NCI-H2107 treated with DMSO at 0.1 percent for 48 hours (cell line): ENCODE measurements around the gene ZCCHC24.

Experiments used
- DNase-seq: peaks from one replicate; lab custom pipeline; 2025; ENCODE audit not compliant: unreplicated experiment; lab: John Stamatoyannopoulos, UW

ZCCHC24 gene

DNA sequence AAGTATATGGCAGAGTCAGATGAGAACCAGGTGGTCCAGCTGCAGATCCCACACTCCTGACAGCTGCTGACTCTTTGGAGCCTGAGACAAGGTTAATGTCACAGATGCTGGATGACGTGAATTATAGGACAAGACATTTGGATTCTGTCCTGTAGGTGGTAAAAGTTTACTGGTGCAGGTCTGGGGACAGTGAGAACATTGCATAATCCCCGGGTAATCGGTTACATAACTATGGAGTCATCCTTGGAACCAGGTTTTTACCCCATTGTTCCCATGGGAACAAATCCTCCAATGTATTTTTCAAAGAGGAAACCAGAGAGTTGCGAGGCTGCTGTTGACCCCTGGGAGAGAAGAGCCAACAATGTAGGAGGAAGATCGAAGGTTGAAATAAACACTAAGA, 27.5 kb upstream of the ZCCHC24 start:
- DNase-seq: no peak

DNA sequence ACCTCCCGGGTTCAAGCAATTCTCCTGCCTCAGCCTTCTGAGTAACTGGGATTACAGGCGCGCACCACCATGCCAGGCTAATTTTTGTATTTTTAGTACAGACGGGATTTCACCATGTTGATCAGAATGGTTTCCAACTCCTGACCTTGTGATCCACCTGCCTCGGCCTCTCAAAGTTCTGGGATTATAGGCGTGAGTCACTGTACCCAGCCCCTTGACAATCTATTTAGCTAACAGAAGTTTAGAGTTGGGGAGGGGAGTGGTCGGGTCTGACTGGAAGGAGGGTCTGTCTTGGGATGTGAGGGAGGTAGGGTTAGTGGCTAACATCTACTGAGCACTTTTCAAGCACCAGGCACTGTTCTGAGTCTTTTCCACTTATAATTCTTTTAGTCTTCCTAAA, 27.0 kb upstream of the ZCCHC24 start:
- DNase-seq: no peak

DNA sequence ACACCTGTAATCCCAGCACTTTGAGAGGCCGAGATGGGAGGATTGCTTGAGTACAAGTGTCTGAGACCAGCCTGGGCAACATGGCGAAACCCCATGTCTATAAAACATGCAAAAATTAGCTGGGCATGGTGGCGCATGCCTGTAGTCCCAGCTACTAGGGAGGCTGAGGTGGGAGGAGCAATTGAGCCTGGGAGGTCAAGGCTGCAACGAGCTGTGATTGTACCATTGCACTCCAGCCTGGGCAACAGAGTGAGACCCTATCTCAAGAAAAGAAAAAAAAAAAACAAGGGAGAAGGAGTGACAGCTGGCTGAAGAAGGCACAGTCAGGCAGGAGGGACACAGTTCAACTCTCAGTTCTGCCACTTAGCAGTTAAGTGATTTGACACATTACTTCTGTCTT, 26.4 kb upstream of the ZCCHC24 start:
- no peak for DNase-seq

DNA sequence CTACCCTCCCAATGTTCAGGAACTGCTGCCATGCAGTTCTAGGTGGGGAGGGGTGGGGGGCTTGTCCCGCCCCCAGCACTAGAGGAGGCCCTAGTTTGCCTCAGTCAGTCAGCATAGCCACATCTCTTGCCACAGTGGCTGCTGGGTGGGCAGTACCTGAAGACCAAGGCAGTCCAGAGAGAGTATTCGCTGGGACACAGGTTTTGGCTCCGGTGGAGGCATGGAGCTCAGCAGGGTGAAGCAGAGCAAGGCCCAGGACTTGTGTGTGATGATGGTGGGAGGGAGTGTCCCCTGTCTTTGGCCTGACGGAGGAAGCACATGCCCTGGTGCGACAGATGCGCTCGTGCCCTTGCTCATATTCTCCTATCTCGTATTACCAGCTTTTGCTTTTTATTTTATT, 24.7 kb upstream of the ZCCHC24 start:
- no peak for DNase-seq

DNA sequence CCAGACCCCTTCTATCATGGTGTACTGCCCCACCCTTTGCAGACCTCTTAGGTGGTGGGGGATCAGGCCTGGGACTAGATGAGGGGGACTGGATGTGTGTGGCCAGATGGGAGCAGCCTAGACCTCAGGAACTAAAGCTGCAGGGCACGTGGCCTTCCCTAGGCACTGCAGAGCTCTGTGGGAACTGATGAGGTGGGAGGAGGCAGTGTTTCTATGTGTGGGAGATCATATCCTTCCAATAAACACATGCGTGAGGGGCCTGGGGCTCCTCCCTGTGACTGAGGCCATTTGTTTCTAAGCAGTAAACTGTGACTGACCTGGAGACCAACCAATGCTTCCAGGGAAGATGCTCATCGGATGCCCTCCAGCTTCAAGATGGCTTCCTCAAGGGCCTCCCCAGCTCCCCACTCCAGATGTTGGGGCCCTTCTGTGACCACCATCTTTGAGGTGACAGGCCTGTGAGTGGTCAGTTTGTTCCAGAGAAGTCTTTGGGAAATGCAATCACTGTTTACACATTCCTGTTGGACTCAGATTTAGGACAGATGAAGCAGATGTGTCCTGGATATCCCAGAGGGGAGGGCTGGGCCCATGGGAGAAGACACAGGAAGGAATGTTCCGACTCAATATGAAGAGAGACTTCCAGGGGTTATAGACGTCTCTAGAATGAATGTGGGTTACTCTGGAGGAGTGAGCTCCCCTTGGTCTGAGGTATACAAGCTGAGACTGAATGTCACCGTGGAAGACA, 23.6 kb upstream of the ZCCHC24 start:
- no peak for DNase-seq

DNA sequence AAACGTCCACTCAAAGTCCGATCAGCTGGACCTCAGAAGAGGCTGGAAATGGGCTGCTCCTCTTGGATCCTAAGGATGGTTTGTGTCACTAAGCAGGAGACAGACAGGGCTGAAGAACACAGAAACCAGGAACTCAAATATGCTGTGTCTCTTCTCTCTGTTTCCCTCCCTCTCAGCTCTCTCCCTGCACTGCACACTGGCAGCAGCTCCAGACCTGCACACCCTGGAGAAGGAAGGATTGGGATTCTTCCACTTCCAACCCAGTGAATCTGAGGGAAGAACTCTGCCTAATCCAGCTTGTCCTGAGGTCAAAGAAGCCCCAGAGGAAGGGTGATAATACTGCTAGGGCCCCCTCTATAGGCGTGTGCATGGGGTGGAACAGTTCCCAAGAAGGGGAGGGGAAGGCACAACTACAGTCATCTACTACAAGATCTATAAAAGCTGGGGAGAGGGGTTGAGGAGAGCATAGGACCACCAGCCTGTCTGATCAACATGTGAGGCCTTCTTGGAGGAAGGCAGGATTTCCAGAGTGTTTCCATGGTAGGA, 22.7 kb upstream of the ZCCHC24 start:
- no peak for DNase-seq

DNA sequence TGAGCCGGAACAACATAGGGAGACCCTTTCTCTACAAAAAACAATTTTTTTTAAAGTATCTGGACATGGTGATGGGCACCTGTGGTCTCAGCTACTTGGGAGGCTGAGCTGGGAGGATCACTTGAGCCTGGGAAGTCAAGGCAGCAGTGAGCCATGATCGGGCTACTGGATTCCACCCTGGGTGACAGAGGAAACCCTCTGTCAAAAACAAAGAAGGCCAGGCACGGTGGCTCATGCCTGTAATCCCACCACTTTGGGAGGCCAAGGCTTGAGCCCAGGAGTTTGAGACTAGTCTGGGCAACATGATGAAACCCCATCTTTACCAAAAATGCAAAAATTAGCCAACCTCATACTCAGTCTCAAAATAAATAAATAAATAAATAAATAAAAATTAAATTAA, 19.9 kb upstream of the ZCCHC24 start:
- no peak for DNase-seq

DNA sequence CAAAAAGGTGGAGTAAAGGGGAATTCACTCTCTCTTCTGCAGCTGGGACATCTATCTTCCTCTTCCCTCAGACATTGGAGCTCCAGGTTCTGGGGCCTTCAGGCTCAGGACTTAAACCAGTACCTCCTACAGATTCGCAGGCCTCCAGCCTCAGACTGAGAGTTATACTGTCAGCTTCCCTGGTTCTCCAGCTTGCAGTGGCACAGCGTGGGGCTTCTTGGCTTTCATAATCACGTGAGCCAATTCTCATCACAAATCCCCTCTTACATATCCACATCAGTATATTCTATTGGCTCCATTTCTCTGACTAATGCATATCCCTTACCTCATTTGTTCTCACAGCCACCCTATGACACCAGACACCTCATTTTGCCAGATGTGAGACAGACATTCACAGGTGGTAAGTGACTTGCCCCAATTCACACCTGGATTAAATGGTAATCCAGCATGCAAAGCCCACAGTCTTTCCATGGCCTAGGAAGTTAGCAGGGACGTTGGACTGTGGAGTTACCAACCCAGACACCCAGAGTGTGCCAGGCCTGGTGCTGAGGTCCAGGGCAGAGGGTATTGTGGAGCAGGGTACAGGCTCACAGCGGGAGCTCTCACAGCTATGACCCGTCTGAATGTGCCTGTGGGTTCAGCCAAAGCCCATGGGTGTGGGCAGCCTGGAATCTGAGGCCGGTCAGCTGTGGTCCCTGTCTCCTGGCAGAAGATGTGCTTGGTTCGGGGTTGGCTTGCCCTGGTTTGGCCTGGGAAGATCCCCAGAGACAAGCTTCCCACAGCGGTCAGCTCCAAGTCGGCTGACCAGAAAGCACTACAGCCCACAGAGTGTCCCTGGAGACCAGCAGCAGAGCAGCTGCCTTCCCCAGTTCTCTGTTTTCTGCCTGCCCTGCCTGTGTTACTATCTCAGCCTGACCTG, 18.4 kb upstream of the ZCCHC24 start:
- DNase-seq: no peak

DNA sequence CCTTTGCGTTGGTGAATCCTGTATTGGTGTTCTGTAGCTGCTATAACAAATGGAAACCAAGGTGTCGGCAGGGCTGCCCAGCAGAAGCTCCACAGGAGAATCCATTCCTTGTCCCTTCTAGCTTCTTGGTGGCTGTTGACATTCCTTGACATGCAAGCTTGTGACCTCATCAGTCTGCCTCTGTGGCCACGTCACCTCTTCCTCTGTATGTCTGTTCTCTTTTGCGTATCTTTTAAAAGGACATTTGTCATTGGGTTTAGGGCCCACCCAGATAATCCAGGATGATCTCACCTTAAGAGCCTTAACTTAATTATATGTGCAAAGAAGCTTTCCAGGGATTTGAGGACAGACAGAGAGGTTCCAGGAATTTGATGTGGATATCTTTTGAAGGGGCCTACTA, 15.3 kb upstream of the ZCCHC24 start:
- DNase-seq: no peak

DNA sequence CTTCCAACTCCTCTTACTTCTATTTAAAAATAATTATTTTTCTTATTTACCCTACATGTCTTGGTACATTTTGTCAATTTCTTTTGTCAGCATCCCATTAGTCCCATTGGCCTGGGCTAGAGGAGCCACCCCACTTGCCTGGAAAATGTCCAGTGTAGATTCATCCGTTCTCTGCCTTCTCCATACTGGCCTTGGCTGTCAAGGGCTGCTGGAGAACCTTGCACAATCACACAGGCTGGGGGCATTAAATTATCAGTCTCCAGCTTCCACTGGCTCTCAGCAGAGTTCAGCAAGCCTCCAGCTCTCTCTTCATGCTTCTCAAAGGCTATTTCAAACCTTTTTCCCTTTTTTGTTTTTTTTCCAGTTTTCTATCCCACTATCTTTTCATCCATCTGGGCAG, 13.8 kb upstream of the ZCCHC24 start:
- DNase-seq: no peak

DNA sequence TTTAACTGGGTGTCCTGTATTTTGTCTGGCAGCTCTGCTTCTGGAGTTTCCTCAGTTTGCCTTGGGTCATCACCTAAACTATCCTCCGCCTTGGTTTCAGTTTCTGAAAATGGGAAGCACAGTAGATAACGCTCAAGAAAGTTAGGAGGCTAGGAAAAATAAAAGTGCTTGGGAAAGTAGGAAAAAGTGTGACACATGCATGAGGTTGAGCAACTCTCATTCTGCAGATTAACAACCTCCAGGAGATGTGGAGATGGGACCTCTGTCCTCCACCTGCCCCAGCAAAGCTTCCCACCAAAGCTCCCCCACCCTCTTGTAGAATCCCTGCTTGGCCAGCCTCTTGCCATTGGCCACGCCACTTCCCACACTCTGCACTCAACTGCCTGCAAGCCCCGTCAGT, 13.1 kb upstream of the ZCCHC24 start:
- DNase-seq: no peak

DNA sequence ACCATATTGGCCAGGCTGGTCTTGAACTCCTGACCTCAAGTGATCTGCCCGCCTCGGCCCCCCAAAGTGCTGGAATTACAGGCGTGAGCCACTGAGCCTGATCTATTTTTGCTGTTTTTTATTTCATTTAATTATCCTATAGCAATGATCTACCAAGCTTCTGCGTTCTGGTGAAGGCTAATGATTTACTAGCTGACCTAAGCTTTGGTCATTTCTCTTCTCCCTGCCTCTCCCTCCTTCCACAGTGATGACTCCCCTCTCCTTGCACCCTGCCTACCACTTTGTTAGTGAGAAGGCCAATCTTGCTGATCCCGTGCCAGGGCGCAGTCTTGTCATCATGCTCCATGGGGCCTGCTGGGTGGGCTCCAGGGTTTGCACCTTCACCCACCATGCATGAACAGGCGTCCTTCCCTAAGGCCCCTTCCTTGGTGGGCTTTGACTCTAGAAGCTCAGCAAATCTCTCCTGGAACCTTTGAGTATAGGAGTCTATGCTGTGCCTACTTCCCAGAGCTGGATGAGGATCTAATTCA, 11.9 kb upstream of the ZCCHC24 start:
- no peak for DNase-seq

DNA sequence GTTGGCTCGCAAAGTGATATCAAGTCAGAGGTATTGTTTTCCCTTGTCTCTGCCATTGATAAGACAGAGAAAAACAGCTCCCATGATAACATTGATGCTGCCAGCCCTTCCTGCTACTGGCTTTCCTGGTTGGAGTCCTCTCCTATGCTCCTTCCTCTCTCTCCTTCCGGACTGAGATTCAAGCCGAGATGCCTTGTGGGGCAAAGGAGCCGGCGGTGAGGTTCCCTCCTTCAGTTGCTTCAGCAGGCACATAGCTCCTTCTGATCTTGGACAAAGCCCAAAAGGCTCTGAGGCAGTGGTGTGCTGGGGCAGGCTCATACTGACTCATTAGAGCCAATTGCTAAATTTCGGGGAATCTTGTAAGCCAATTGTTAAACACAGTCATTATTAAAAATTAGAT, 8.8 kb upstream of the ZCCHC24 start:
- no peak for DNase-seq

DNA sequence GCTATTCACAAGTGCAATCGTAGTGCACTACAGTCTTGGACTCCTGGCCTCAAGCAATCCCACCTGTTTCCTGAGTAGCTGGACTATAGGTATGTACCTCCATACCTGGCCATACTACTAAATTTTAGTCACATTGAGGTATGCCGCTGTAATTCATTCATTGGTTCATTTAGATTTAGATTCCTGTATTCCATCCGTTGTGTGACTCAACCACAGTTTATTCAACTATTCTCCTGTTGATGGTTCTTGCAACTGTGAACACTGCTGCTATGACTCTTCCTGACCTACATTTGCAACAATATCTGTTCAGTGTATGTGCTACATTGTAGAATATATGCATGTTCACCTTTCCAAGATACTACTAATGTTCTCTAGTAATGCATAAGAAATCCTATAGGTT, 8.0 kb upstream of the ZCCHC24 start:
- no peak for DNase-seq

DNA sequence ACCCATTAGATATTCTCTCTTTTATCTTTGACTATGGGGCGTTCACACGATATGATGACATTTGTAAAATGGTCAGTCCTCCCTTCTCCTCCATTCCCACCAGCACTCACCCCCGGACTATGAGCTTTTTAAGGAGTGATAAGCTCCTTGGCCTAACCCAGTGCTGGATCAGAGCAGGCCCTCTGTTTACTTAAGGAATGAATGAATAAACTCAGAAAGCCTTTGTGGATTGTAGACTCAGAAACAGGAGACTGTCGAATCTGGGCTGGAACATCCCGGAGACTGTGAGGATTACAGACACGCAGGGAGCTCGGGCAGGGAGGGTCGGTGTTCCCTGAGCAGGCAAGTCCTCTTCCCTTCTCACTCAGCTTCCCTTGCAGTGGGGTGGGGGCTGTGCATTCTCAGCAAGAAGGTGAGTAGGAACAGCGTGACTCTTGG, 6.8 kb upstream of the ZCCHC24 start:
- DNase-seq: no peak

DNA sequence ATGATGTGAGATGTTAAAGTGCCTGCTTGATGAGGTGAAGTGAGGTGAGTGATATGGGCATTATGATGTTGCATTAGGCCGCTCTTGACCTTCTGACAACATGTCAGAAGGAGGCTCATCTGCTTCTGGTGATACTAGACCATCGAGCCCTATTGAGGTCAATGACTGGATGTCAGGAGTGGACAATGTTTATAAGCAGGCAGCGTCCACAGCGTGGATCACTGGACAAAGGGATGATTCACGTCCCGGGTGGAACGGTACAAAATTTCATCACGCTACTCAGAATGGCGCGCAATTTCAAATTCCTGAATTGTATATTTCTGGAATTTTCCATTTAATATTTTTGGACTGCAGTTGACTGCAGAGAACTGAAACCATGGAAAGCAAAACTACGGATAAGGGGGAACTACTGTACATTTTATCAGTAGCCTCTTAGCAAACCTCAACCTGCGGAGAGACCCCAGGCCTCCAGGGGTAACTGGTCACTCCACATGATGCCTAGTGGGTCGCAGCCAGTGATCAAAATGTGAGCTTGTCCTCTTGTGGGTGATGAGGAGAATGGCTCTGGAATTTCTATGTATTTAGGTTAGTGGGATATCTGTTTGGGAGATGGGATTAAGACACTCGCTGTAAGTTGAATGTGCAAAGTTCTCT, 5.7 kb upstream of the ZCCHC24 start:
- DNase-seq: no peak

DNA sequence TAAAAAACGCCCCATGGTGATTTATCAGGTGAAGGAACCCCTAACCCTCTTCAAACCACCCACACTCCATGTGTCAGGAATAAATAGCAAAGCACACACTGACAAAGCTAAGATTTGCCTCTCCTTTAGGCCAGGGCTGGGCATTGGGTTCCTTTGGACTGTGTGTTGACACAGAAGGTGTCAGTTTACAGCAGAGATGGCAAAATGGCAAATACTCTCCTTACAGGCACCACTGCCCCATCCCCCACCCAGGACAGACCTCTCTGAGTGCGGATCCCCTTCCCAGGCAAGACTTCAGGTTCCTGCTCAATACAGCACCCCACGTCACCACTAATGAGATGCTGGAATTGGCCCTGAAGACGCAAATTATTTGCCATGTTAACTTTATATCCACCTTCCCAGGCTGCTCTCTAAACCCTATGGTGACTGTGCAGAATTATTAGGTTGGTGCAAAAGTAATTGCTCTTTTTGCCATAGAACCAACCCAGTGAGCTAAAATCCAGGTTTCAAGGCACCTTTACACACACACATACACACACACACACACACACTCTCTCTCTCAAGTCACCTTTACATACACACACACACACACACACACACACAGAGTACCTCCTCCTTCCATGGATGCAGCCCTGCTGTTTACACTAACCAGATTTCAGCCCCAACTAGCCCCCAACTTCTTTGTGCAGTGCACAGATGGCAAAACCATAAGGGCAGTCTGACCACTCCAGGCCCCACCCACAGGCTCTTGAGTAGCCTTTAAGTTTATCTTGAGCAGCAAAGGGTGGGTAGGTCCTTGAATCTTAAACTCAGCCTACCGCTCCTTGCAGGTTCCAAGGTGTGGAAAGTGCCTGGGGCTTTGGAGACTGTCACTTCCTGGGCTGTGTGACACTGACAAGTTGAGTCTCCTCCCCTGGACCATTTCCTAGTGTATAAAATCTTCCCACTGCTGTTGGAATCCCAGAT, 4.0 kb upstream of the ZCCHC24 start:
- no peak for DNase-seq

DNA sequence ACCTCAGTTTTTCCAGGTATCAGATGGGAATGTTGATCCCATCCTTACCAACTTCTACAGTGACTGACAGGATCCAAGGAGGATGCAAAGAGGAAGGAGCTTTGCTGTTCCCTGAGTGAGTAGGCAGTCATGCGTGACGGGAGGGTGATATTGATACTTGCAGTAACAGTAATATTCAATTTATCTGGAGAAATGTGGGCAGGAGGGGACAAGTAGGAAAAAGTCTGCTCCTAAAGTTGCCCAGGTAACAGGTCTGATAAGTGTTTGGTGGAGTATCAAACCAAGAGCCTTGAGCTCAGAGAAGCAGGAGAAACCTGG, 3.3 kb upstream of the ZCCHC24 start:
- DNase-seq: no peak

DNA sequence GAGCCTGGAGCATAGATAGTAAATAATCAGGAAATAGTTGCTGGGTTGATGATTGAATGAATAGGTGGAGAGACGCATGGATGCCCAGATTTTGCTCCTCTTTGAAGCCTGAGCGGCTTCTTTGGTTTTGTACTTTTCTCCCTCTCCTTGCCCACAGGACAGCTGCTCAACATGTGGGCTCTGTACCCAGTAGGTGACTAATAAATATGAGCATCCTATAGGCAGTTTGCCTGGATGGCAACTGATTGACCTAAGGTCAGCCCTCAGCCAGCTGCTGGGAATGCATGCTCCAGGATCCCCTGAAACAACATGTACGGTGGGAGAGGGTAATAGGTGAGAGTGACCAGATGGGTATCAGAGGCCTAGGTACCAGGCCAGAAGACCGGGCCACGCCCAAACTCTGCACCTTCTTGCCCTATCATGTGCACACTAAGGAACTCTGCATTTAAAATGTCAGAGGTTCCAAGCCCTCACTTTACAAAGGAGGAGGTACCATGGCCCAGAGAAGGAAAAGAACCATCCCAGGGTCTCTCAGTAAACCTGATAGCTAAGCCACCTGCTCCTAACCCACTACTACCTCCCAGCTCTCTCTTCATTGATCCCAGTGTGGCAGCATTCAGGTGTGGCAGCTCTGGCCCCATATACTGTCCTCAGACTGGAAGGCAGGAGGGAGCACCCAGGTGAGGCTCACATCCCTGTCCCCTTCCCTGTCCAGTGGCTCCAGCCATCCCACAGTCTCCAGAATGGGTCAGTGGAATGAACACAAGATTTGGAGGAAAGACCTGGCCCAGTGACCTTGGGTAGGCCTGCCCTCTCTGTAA, 2.7 kb upstream of the ZCCHC24 start:
- DNase-seq: no peak
